GM12891 (cell line): Measurements from ENCODE around the gene NPAS1.

Source experiments
- POLR2A ChIP-seq: IDR thresholded peaks from 2 replicates; pipeline ENCODE4 v1.6.1; 2011; ENCODE audit warnings: low read depth, low read length, control low read depth
- POLR2AphosphoS5 ChIP-seq: IDR thresholded peaks from 2 replicates; pipeline ENCODE4 v1.6.1; 2011; ENCODE audit warnings: low read depth, low read length, control low read depth
- POU2F2 ChIP-seq: IDR thresholded peaks from 2 replicates; pipeline ENCODE4 v1.6.1; 2011; ENCODE audit warnings: low read depth, mild to moderate bottlenecking, control low read depth, low read length, moderate library complexity
- SPI1 ChIP-seq: IDR thresholded peaks from 2 replicates; pipeline ENCODE4 v1.6.1; 2011; ENCODE audit warnings: low read depth, low read length, control low read depth
- TAF1 ChIP-seq: IDR thresholded peaks from 2 replicates; pipeline ENCODE4 v1.6.1; 2011; ENCODE audit warnings: low read depth, low read length, control low read depth

DNA sequence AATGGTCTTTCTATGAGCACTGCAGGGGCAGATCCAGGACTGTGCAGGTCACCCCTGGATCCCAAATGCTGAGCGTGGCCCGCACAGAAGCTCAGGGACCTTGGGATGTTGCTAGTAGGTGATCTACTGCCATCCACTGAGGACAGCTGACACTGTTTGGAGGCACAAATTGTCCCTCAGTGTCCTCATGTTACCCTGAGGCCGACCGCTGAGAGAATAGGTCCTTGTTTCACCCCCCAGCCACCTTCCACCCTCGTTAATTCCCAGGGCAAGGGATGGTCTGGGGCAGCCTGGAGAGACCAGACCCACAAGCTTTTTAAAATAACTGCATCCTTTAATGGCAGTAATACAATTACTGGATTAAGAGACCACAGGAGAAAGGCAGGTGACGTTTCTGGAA is 44.2 kb downstream of the NPAS1 start:
- TF ChIP-seq POU2F2 (no peak), POLR2A (no peak), POLR2AphosphoS5 (no peak), TAF1 (no peak), SPI1 (no peak)
